ENCODE data around the gene PHAF1.

- no peak for TF ChIP-seq CTCF (IDR thresholded peaks at IDR 0.05)
- no peak for TF ChIP-seq EZH2 (IDR thresholded peaks at IDR 0.05)
Observed at GRCh38 chr16:67089101-67089500, 20.6 kb upstream of the PHAF1 start.
